ENCODE data around the gene ING5. TPM values are rescaled to one million over a fixed set of nuclear protein-coding genes. Genes with fewer than 3 reads are reported as not detected.

The ING5 gene
- total RNA-seq, 1 experiment from 2014 or later: 28.6 TPM

- H3K4me3 Mint-ChIP-seq (ENCODE audit: unreplicated experiment): no peak overlapping the region
- H3K36me3 ChIP-seq (ENCODE audit: control insufficient read depth, insufficient read depth, low read length): no peaks in the 10 kb centered on the region
- H3K27me3 Mint-ChIP-seq (ENCODE audit: insufficient read depth, unreplicated experiment): no peaks in the 10 kb centered on the region
- POLR2A ChIA-PET: no interaction called here
- no peak overlapping the region for H3K27ac Mint-ChIP-seq (ENCODE audit: unreplicated experiment)
- no peak overlapping the region for H3K4me3 ChIP-seq (ENCODE audit: low read depth, low read length)
- H3K9me3 Mint-ChIP-seq (ENCODE audit: unreplicated experiment): no peaks in the 10 kb centered on the region
- no peaks in the 10 kb centered on the region for H3K4me1 Mint-ChIP-seq (ENCODE audit: low read depth, unreplicated experiment)
- CTCF ChIA-PET: no interaction called here
- H3K27me3 ChIP-seq (replicated peaks; ENCODE audit: control insufficient read depth, insufficient read depth, low read length): no peaks in the 10 kb centered on the region
- intact Hi-C loops (cut with micrococcal nuclease; ENCODE audit: unreplicated experiment): no loop called here
- BruUV-seq (replicated peaks): no TSS peak
- no peaks in the 10 kb centered on the region for H3K4me1 ChIP-seq
- H3K36me3 Mint-ChIP-seq (ENCODE audit: insufficient read depth, unreplicated experiment): peaks cover 72% of the 10 kb centered on the region
- DNase-seq: no peak
- no peak for TF ChIP-seq CTCF (IDR thresholded peaks at IDR 0.05; ENCODE audit: insufficient read depth in 1 of 2, low read depth in 1 of 2, low read length in 1 of 2, severe bottlenecking in 1 of 2, unreplicated experiment in 1 of 2)
- no peaks in the 10 kb centered on the region for H3K9me3 ChIP-seq
Observed at GRCh38 chr2:241675885-241676284, 26.0 kb upstream of the ING5 start.

GRCh38 chr2:241676665-241677064, 25.2 kb upstream of the ING5 start:
- H3K4me1 Mint-ChIP-seq (ENCODE audit: low read depth, unreplicated experiment): no peaks in the 10 kb centered on the region
- TF ChIP-seq CTCF (IDR thresholded peaks at IDR 0.05; ENCODE audit: insufficient read depth in 1 of 2, low read depth in 1 of 2, low read length in 1 of 2, severe bottlenecking in 1 of 2, unreplicated experiment in 1 of 2): no peak
- no TSS peak for BruUV-seq (replicated peaks)
- no peak overlapping the region for H3K27ac Mint-ChIP-seq (ENCODE audit: unreplicated experiment)
- intact Hi-C loops (cut with micrococcal nuclease; ENCODE audit: unreplicated experiment): no loop called here
- no peaks in the 10 kb centered on the region for H3K9me3 Mint-ChIP-seq (ENCODE audit: unreplicated experiment)
- no peaks in the 10 kb centered on the region for H3K36me3 ChIP-seq (ENCODE audit: control insufficient read depth, insufficient read depth, low read length)
- no peaks in the 10 kb centered on the region for H3K4me1 ChIP-seq
- H3K36me3 Mint-ChIP-seq (ENCODE audit: insufficient read depth, unreplicated experiment): peaks cover 73% of the 10 kb centered on the region
- H3K4me3 ChIP-seq (ENCODE audit: low read depth, low read length): no peak overlapping the region
- H3K9me3 ChIP-seq: no peaks in the 10 kb centered on the region
- ChIA-PET POLR2A (no interaction called here), CTCF (no interaction called here)
- no peak for DNase-seq
- no peaks in the 10 kb centered on the region for H3K27me3 ChIP-seq (replicated peaks; ENCODE audit: control insufficient read depth, insufficient read depth, low read length)
- H3K27me3 Mint-ChIP-seq (ENCODE audit: insufficient read depth, unreplicated experiment): no peaks in the 10 kb centered on the region
- no peak overlapping the region for H3K4me3 Mint-ChIP-seq (ENCODE audit: unreplicated experiment)

GRCh38 chr2:241677392-241677791, 24.4 kb upstream of the ING5 start:
- intact Hi-C loops (cut with micrococcal nuclease; ENCODE audit: unreplicated experiment): no loop called here
- H3K27ac Mint-ChIP-seq (ENCODE audit: unreplicated experiment): no peak overlapping the region
- ChIA-PET CTCF (no interaction called here), POLR2A (no interaction called here)
- no peaks in the 10 kb centered on the region for H3K27me3 Mint-ChIP-seq (ENCODE audit: insufficient read depth, unreplicated experiment)
- H3K36me3 Mint-ChIP-seq (ENCODE audit: insufficient read depth, unreplicated experiment): peaks cover 77% of the 10 kb centered on the region
- DNase-seq: no peak
- no peak for TF ChIP-seq CTCF (IDR thresholded peaks at IDR 0.05; ENCODE audit: insufficient read depth in 1 of 2, low read depth in 1 of 2, low read length in 1 of 2, severe bottlenecking in 1 of 2, unreplicated experiment in 1 of 2)
- no peaks in the 10 kb centered on the region for H3K4me1 Mint-ChIP-seq (ENCODE audit: low read depth, unreplicated experiment)
- no peaks in the 10 kb centered on the region for H3K9me3 ChIP-seq
- H3K4me3 ChIP-seq (ENCODE audit: low read depth, low read length): no peak overlapping the region
- no peaks in the 10 kb centered on the region for H3K36me3 ChIP-seq (ENCODE audit: control insufficient read depth, insufficient read depth, low read length)
- H3K4me1 ChIP-seq: no peaks in the 10 kb centered on the region
- no TSS peak for BruUV-seq (replicated peaks)
- no peak overlapping the region for H3K4me3 Mint-ChIP-seq (ENCODE audit: unreplicated experiment)
- H3K9me3 Mint-ChIP-seq (ENCODE audit: unreplicated experiment): no peaks in the 10 kb centered on the region
- H3K27me3 ChIP-seq (replicated peaks; ENCODE audit: control insufficient read depth, insufficient read depth, low read length): no peaks in the 10 kb centered on the region
